H1 (cell line): ENCODE results near the gene ITPR1. TPM values are rescaled to one million over a fixed set of nuclear protein-coding genes. Genes with fewer than 3 reads are reported as not detected.

ENCODE experiments used
- EGR1 ChIP-seq: IDR thresholded peaks from 2 replicates; pipeline ENCODE4 v1.6.1; 2011; ENCODE audit warnings: low read depth, low read length, borderline replicate concordance
- PHF8 ChIP-seq: fragments of 200-600 bp; sonication (generic); conservative IDR thresholded peaks from 2 replicates; pipeline ENCODE4 v1.7.1; 2012; ENCODE audit warnings: low read depth, mild to moderate bottlenecking, inconsistent platforms, low read length, moderate library complexity
- polyA plus RNA-seq, 7 experiments: library from polyadenylated mRNA; depleted of rRNA in 3 of 7; stranded (reverse) in 5 of 7; unstranded in 2 of 7; fragments of >200 nt in 5 of 7; fragments of 200-250 nt in 2 of 7; gene quantifications; 1 replicate in 5 of 7; 2 replicates in 1 of 7; 4 replicates in 1 of 7; pipeline versions ENCODE4 v1.2.1 to v1.2.3, GENCODE V29; 2011 to 2013; ENCODE audit warnings: missing spikeins in 2 of 7, mixed read lengths in 2 of 7
- total RNA-seq: library from RNA; stranded (reverse); fragmentation: NEBNext Ultra II Directional; extraction: Animal tissue kit (Norgen Biotek cat#: 25700); gene quantifications from 2 replicates; pipeline ENCODE4 v1.2.1, GENCODE V29; 2021

ITPR1 gene
- total and polyA plus RNA-seq, 2 of the 8 experiments (the other 6 are each of a cell fraction or from before 2014, with no cell fraction given) = 2.5 to 16.3 TPM

DNA sequence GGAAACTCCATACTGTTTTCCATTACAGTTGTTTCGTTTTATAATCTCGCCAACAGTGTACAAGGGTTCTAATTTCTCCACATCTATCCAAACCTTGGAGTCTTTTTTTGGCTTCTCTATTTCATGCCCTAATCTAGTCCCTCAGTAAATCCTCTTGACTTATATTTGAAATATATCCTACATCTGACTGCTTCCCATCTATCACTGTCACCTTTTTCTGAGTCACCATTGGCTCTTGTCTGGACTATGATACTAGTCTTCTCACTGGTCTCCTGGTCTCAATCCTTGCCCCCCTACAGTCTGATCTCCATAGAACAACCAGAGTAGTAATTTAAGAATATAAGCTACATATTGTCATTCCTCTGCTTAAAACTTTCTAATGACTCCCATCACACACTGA is 80.0 kb downstream of the ITPR1 start (continued):
- TF ChIP-seq PHF8 (no peak), EGR1 (no peak)
- TF ChIP-seq, all 59 proteins: peak for 0
